ENCODE data around the gene NELFB.

DNA sequence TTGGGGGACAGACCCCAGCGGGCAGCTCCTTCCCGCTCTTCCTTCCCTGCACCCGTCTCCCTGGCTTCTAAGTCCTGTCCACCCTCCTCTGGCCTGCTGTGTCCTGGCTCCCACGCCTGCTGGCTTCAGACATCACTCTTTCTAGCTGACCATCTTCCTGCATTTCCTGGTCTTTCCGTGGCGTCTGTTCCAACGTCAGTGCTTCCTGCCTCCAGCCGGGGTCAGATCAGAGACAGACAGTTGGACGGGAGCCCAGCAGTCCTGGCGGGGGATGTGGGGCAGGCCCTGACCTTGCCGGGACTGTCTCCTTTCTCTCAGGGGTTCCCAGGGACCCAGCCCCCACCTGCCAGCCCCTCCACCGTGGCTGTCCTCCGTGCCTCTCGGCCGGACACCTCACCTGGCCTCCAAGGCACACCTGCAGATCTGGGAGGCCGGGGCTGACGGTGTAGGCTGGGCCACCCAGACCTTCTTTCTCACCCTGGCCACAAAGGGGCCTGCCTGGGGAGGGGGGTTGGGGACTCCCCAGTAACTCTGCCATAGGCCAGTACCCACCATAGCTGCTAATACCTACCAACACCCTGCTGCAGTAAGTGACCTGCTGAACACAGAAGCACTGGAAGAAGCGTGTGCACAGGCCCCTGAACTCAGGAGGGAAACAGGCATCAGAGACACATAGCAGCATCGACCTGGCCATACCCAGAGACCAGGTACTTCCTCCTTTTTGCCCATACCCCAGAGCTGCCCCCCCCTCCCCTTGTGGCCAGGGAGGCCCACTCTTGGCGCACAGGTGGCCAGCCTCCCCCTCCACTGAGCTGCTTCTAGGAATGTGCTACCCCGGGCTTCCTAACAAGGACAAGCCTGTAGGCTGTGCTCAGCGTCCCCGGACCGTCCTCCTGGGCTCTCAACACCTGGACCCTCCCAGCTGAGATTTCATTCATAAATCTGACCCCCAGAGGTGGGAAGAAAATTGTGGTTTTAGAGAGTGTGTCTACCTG is 41.8 kb downstream of the NELFB start:
- TF ChIP-seq, protein P1, sequence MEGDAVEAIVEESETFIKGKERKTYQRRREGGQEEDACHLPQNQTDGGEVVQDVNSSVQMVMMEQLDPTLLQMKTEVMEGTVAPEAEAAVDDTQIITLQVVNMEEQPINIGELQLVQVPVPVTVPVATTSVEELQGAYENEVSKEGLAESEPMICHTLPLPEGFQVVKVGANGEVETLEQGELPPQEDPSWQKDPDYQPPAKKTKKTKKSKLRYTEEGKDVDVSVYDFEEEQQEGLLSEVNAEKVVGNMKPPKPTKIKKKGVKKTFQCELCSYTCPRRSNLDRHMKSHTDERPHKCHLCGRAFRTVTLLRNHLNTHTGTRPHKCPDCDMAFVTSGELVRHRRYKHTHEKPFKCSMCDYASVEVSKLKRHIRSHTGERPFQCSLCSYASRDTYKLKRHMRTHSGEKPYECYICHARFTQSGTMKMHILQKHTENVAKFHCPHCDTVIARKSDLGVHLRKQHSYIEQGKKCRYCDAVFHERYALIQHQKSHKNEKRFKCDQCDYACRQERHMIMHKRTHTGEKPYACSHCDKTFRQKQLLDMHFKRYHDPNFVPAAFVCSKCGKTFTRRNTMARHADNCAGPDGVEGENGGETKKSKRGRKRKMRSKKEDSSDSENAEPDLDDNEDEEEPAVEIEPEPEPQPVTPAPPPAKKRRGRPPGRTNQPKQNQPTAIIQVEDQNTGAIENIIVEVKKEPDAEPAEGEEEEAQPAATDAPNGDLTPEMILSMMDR (IDR thresholded peaks at IDR 0.05), result no peak
- no peak for TF ChIP-seq EZH2 (IDR thresholded peaks at IDR 0.05; ENCODE audit: borderline replicate concordance, insufficient read depth, low read depth, low read length, poor library complexity, severe bottlenecking)

Measured in B cell (primary cell).